ENCODE results near the gene EXOC6B.
"Not testable (repeated sequence)": the region's sequence is repeated elsewhere in the genome, so short reads cannot be mapped to it uniquely, and the experiment has no call there.

EXOC6B gene

GRCh38 chr2:72496479-72496878 is 329.4 kb downstream of the EXOC6B start:
- no peak overlapping the region for H3K27ac ChIP-seq (ENCODE audit: low read length)
- H3K4me3 ChIP-seq (ENCODE audit: low read length), result no peak overlapping the region
- H3K36me3 ChIP-seq (replicated peaks; ENCODE audit: low read depth, low read length), result no peaks in the 10 kb centered on the region
- TF ChIP-seq EZH2phosphoT487 (IDR thresholded peaks at IDR 0.05; ENCODE audit: low read depth) (no peak), CTCF (IDR thresholded peaks at IDR 0.05; ENCODE audit: low read depth, low read length) (no peak)
- H4K20me1 ChIP-seq (ENCODE audit: insufficient read depth, low read length), result no peaks in the 10 kb centered on the region
- H3K9me3 ChIP-seq (ENCODE audit: insufficient read depth, low read length), result no peaks in the 10 kb centered on the region
- no peaks in the 10 kb centered on the region for H3K79me2 ChIP-seq (ENCODE audit: low read length)
- H3K4me1 ChIP-seq (ENCODE audit: low read length), result no peaks in the 10 kb centered on the region
- no peak overlapping the region for H2AFZ ChIP-seq (ENCODE audit: low read depth, low read length)
- H3K27me3 ChIP-seq (ENCODE audit: low read depth, low read length), result no peaks in the 10 kb centered on the region
- no peak overlapping the region for H3K4me2 ChIP-seq (ENCODE audit: low read length)
- H3K9ac ChIP-seq (ENCODE audit: low read length), result no peak overlapping the region

- Histone ChIP-seq H2AFZ (ENCODE audit: low read depth, low read length) (no peak overlapping the region), H3K4me3 (ENCODE audit: low read length) (no peak overlapping the region), H3K36me3 (replicated peaks; ENCODE audit: low read depth, low read length) (no peaks in the 10 kb centered on the region), H3K79me2 (ENCODE audit: low read length) (no peaks in the 10 kb centered on the region), H3K9ac (ENCODE audit: low read length) (no peak overlapping the region), H3K9me3 (ENCODE audit: insufficient read depth, low read length) (no peaks in the 10 kb centered on the region), H3K27ac (ENCODE audit: low read length) (no peak overlapping the region), H4K20me1 (ENCODE audit: insufficient read depth, low read length) (no peaks in the 10 kb centered on the region), H3K4me1 (ENCODE audit: low read length) (no peaks in the 10 kb centered on the region), H3K4me2 (ENCODE audit: low read length) (no peak overlapping the region), H3K27me3 (ENCODE audit: low read depth, low read length) (no peaks in the 10 kb centered on the region)
- TF ChIP-seq EZH2phosphoT487 (IDR thresholded peaks at IDR 0.05; ENCODE audit: low read depth) (no peak), CTCF (IDR thresholded peaks at IDR 0.05; ENCODE audit: low read depth, low read length) (no peak)
Measured at GRCh38 chr2:72494392-72494791, 331.4 kb downstream of the EXOC6B start.

- not testable (repeated sequence) for H2AFZ ChIP-seq (ENCODE audit: low read depth, low read length)
Measured at GRCh38 chr2:72484622-72485021, 341.2 kb downstream of the EXOC6B start.

GRCh38 chr2:72483346-72483745 is 342.5 kb downstream of the EXOC6B start:
- Histone ChIP-seq H3K4me2 (ENCODE audit: low read length) (no peak overlapping the region), H4K20me1 (ENCODE audit: insufficient read depth, low read length) (no peaks in the 10 kb centered on the region), H3K27ac (ENCODE audit: low read length) (no peak overlapping the region), H2AFZ (ENCODE audit: low read depth, low read length) (no peak overlapping the region), H3K9ac (ENCODE audit: low read length) (no peak overlapping the region), H3K4me3 (ENCODE audit: low read length) (no peak overlapping the region), H3K79me2 (ENCODE audit: low read length) (no peaks in the 10 kb centered on the region), H3K4me1 (ENCODE audit: low read length) (no peaks in the 10 kb centered on the region), H3K9me3 (ENCODE audit: insufficient read depth, low read length) (no peaks in the 10 kb centered on the region), H3K27me3 (ENCODE audit: low read depth, low read length) (no peaks in the 10 kb centered on the region), H3K36me3 (replicated peaks; ENCODE audit: low read depth, low read length) (no peaks in the 10 kb centered on the region)
- TF ChIP-seq EZH2phosphoT487 (IDR thresholded peaks at IDR 0.05; ENCODE audit: low read depth) (no peak), CTCF (IDR thresholded peaks at IDR 0.05; ENCODE audit: low read depth, low read length) (no peak)

More at GRCh38 chr2:72484622-72485021, 341.2 kb downstream of the EXOC6B start:
- H3K27me3 ChIP-seq (ENCODE audit: low read depth, low read length); H3K4me3 ChIP-seq (ENCODE audit: low read length); H3K36me3 ChIP-seq (replicated peaks; ENCODE audit: low read depth, low read length); H3K79me2 ChIP-seq (ENCODE audit: low read length); H3K27ac ChIP-seq (ENCODE audit: low read length); H4K20me1 ChIP-seq (ENCODE audit: insufficient read depth, low read length); H3K4me2 ChIP-seq (ENCODE audit: low read length); H3K9me3 ChIP-seq (ENCODE audit: insufficient read depth, low read length); H3K4me1 ChIP-seq (ENCODE audit: low read length); H3K9ac ChIP-seq (ENCODE audit: low read length): not testable (repeated sequence)

- peaks cover 13% of the 10 kb centered on the region for H3K36me3 ChIP-seq (replicated peaks; ENCODE audit: low read depth, low read length)
- H3K9ac ChIP-seq (ENCODE audit: low read length), result no peak overlapping the region
- TF ChIP-seq CTCF (IDR thresholded peaks at IDR 0.05; ENCODE audit: low read depth, low read length) (no peak), EZH2phosphoT487 (IDR thresholded peaks at IDR 0.05; ENCODE audit: low read depth) (no peak)
- H3K4me2 ChIP-seq (ENCODE audit: low read length), result no peak overlapping the region
- no peak overlapping the region for H2AFZ ChIP-seq (ENCODE audit: low read depth, low read length)
- no peak overlapping the region for H3K4me3 ChIP-seq (ENCODE audit: low read length)
- no peaks in the 10 kb centered on the region for H3K79me2 ChIP-seq (ENCODE audit: low read length)
- H3K27ac ChIP-seq (ENCODE audit: low read length), result no peak overlapping the region
- no peaks in the 10 kb centered on the region for H3K27me3 ChIP-seq (ENCODE audit: low read depth, low read length)
- peaks cover 7% of the 10 kb centered on the region; the same call in 1 of the 2 replicates for H3K9me3 ChIP-seq (ENCODE audit: insufficient read depth, low read length)
- H4K20me1 ChIP-seq (ENCODE audit: insufficient read depth, low read length), result no peaks in the 10 kb centered on the region
- H3K4me1 ChIP-seq (ENCODE audit: low read length), result no peaks in the 10 kb centered on the region
Measured at GRCh38 chr2:72475246-72475645, 350.6 kb downstream of the EXOC6B start.
